Activated CD8-positive, alpha-beta memory T cell treated with anti-CD3 and anti-CD28 coated beads for 1 hour (primary cell): ENCODE results near the gene PABPN1.
"Not testable (repeated sequence)": the region's sequence is repeated elsewhere in the genome, so short reads cannot be mapped to it uniquely, and the experiment has no call there.

Experiments used
- DNase-seq, 2 donors: peaks; one replicate each; pipeline ENCODE4 v3.0.0-alpha.2; 2020; ENCODE audit warnings: low read depth in 1 of 2; ENCODE audit errors: extremely low read depth in 1 of 2

PABPN1 gene

GRCh38 chr14:23320584-23321571, at the start of gene PABPN1:
Gene PABPN1 (plus strand): TSS chr14:23321457. CDS start chr14:23321470, 13 bp downstream.
- DNase-seq, result peak; percentile 90 to 96

- DNase-seq, result no peak
Observed at GRCh38 chr14:23275412-23275811, 45.8 kb upstream of the PABPN1 start.

GRCh38 chr14:23277189-23277588, 44.1 kb upstream of the PABPN1 start:
- DNase-seq, result no peak

GRCh38 chr14:23277928-23278327, 43.3 kb upstream of the PABPN1 start:
- not testable (repeated sequence) for DNase-seq

DNA sequence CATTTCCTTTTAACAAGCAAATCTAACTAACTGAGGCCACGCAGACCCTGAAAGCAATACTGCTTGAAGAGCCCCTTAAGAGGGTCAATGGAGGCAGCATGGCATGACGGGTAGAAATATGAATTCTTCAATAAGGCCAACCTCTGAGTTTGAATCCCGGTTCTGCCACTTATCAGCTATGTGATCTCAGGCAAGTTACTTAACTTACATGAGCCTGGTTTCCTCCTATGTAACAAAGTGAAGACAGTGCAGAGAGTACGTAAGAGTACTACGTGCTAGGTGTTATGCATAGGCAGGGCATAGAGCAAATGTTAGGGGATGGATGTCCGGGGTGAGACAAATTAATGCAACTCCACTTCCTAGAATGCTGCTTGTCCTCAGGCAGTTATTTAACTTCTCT, 40.0 kb upstream of the PABPN1 start:
- DNase-seq, result no peak

- DNase-seq, result no peak
Observed at GRCh38 chr14:23284654-23285529, 36.4 kb upstream of the PABPN1 start.

DNA sequence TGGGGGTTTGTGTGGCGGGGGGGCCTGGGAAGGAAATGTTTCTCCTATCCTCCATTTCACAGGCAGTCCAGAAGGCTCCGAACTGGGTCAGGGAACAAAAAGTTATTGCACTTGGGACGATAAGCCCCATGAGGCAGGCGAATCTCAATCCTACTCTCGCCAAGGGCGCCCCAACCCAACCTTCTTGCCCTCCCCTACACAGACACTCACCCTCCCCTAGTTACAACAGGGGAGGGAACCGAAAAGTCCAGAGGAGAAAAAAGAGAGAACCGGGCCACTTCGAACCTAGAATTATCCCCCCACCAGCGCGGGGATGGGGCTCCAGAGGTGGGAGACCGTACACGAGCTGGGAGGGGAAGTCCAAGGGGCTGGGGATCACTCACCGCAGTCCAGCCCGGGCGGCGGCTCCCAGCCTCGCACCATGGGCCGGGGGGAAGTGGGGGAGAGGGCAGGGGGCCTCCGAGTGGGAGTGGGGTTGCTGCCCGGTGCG, 35.7 kb upstream of the PABPN1 start:
- no peak for DNase-seq

GRCh38 chr14:23286020-23286901, 35.0 kb upstream of the PABPN1 start, which contains the start of gene HOMEZ:
Gene HOMEZ (minus strand): TSS chr14:23286132. CDS start chr14:23285952, 180 bp downstream.
- peak; percentile 90 to 97 for DNase-seq

DNA sequence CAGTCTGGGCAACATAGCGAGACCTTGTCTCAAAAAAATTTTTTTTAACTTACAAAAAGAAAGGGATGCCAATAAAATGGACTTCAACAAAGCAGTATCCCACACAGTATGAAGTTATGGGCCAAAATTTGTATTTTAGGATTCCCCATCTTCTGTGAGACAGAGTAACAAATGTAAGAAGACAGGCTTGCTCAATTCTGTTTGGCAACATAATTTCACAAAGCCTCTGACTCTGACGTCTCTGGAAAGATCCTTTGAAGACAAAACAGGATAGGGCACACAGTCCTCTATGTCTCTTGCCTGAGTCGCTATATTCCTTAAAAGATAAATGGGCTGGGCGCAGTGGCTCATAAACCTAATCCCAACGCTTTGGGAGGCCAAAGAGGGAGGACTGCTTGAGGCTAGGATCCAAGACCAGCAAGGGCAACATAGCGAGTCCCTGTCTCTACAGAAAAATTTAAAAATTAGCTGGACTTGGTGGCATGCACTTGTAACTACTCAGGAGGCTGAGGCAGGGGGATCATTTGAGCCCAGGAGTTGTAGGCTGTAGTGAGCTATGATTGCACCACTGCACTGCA, 34.3 kb upstream of the PABPN1 start:
- DNase-seq, result no peak

- DNase-seq, result peak in 1 of 2 donors; percentile 29
Observed at GRCh38 chr14:23294734-23295561, 26.3 kb upstream of the PABPN1 start.

DNA sequence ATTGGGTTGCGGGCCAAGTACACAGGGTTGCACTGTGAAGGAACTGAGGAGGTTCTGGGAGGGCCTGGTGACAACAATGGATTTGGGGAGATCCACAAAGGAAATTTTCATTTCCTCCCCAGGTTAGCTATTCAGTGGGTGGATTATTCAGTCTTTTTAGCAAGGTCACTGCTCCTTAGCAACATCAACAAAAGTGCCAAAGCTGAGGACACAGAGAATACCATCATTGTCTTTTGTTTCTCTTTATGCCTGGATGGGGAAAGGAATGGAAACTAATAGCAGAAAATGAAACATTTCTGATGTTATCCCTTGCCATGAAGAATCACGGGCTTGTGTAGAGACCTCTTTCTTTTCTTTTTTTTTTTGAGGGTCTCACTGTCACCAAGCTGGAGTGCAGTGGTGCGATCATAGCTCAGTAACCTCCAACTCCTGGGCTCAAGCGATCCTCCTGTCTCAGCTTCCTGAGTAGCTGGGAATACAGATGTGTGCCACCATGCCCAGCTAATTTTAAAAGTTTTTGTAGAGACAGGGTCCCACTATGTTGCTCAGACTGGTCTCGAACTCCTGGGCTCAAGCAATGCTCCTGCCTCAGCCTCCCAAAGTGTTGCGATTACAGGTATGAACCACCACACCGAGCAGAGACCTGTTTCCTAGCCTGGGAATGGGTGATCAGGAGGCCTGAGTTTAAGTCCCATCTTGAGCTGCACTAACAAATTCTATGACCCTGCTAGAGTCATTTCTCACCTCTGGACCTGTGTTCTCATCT, 25.1 kb upstream of the PABPN1 start:
- no peak for DNase-seq

- DNase-seq, result no peak
Observed at GRCh38 chr14:23297096-23297495, 24.2 kb upstream of the PABPN1 start.

- no peak for DNase-seq
Observed at GRCh38 chr14:23297611-23298277, 23.5 kb upstream of the PABPN1 start.

DNA sequence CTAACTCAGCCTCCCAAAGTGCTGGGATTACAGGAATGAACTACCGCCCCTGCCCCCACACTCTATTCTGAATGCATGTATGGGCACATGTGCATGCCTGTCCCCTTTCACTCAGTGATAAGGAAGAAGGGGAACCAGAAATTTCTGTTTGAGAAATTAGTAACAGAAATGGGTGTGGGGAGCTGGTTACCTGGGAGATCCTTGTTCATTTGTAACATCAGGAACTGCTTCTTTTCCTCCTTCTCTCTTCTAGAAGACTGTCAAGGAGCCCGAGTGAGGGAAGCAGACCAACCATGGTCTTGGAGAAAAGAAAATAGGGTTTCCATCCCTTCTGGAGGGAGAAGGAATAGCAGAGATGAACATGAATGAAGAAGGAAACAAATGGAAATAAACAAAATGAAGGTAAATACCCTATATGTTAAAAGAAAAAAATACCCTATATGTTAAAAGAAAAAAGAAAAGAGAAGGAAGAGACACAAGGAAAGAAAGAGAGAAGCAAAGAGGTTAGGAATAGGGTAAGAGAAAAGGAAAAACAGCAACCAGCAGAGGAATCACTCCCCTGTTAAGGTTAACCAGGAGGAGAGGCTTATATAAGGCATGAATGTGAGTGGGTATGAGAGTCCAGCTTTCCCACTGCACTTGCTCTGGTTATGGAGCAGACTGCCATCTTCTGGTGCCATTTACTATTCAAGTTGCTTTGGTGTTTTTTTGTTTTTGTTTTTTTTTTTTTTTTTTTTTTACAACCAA, 21.9 kb upstream of the PABPN1 start:
- no peak for DNase-seq

GRCh38 chr14:23299986-23300686, 21.1 kb upstream of the PABPN1 start:
- DNase-seq, result no peak

- DNase-seq, result no peak
Observed at GRCh38 chr14:23300687-23301223, 20.5 kb upstream of the PABPN1 start.
